ENCODE data around the gene CACNG7.

GRCh38 chr19:53904909-53905308, 4.2 kb upstream of the CACNG7 start:
- no peak for TF ChIP-seq ARNTL (CRISPR knock-in tag; IDR thresholded peaks at IDR 0.05; ENCODE audit: borderline replicate concordance, low read depth)
- no peak for TF ChIP-seq ZNF565 (CRISPR knock-in tag; conservative IDR thresholded peaks at IDR 0.05; ENCODE audit: low read depth)
- no peak for TF ChIP-seq BACH2 (CRISPR knock-in tag; IDR thresholded peaks at IDR 0.05; ENCODE audit: borderline replicate concordance)
- TF ChIP-seq ISL1 (CRISPR knock-in tag; IDR thresholded peaks at IDR 0.05), result no peak
- no peak for TF ChIP-seq ZFP30 (CRISPR knock-in tag; IDR thresholded peaks at IDR 0.05)
- no peak for TF ChIP-seq TOX (CRISPR knock-in tag; IDR thresholded peaks at IDR 0.05; ENCODE audit: borderline replicate concordance)
- TF ChIP-seq SNAI2 (CRISPR knock-in tag; IDR thresholded peaks at IDR 0.05), result no peak
